Trophoblast cell (in vitro differentiated cells and primary cell): Measurements from ENCODE around the gene TRIP12.

ENCODE experiments used
- DNase-seq, 2 donors: peaks; one replicate each; pipeline ENCODE4 v3.0.0-alpha.2; 2016
- H2AFZ ChIP-seq: 2 replicates; pipeline ENCODE4 v1.6.1; 2013; ENCODE audit warnings: low read length, moderate library complexity, mild to moderate bottlenecking; ENCODE audit not compliant: insufficient read depth, poor library complexity
- H2AK5ac ChIP-seq: 2 replicates; pipeline ENCODE4 v1.6.1; 2013; ENCODE audit warnings: mild to moderate bottlenecking, low read length
- H2BK120ac ChIP-seq: 2 replicates; pipeline ENCODE4 v1.6.1; 2013; ENCODE audit warnings: low read length, mild to moderate bottlenecking, moderate library complexity; ENCODE audit not compliant: insufficient read depth, poor library complexity
- H2BK12ac ChIP-seq: 2 replicates; pipeline ENCODE4 v1.6.1; 2013; ENCODE audit warnings: mild to moderate bottlenecking, low read length, moderate library complexity
- H2BK5ac ChIP-seq: 2 replicates; pipeline ENCODE4 v1.6.1; 2013; ENCODE audit warnings: low read length, low read depth, moderate library complexity, mild to moderate bottlenecking; ENCODE audit not compliant: poor library complexity
- H3K14ac ChIP-seq: 2 replicates; pipeline ENCODE4 v1.6.1; 2013; ENCODE audit warnings: mild to moderate bottlenecking, low read length
- H3K18ac ChIP-seq: 2 replicates; pipeline ENCODE4 v1.6.1; 2013; ENCODE audit warnings: mild to moderate bottlenecking, low read length
- H3K23ac ChIP-seq: 2 replicates; pipeline ENCODE4 v1.6.1; 2013; ENCODE audit warnings: low read length
- H3K27ac ChIP-seq: 2 replicates; pipeline ENCODE4 v1.5.1; 2013; ENCODE audit warnings: low read depth, mild to moderate bottlenecking, inconsistent platforms, low read length, moderate library complexity
- H3K27me3 ChIP-seq: 2 replicates; pipeline ENCODE4 v1.6.1; 2013; ENCODE audit warnings: inconsistent platforms, mild to moderate bottlenecking, low read length, moderate library complexity; ENCODE audit not compliant: insufficient read depth
- H3K36me3 ChIP-seq, 2 experiments: 1 replicate in 1 of 2; 2 replicates in 1 of 2; pipeline ENCODE4 v1.6.1; 2013; ENCODE audit warnings: low read length in 2 of 2, mild to moderate bottlenecking in 2 of 2, moderate library complexity in 1 of 2; ENCODE audit not compliant: insufficient read depth in 2 of 2, control insufficient read depth in 1 of 2
- H3K4ac ChIP-seq: 2 replicates; pipeline ENCODE4 v1.6.1; 2013; ENCODE audit warnings: low read depth, mild to moderate bottlenecking, low read length, moderate library complexity
- H3K4me1 ChIP-seq, 2 experiments: 1 replicate in 1 of 2; 2 replicates in 1 of 2; pipeline ENCODE4 v1.6.1; 2013; ENCODE audit warnings: low read length in 2 of 2, mild to moderate bottlenecking in 2 of 2, moderate library complexity in 1 of 2; ENCODE audit not compliant: insufficient read depth in 2 of 2, control insufficient read depth in 1 of 2
- H3K4me2 ChIP-seq: 2 replicates; pipeline ENCODE4 v1.6.1; 2013; ENCODE audit warnings: inconsistent platforms, mild to moderate bottlenecking, low read length, moderate library complexity
- H3K4me3 ChIP-seq: 2 replicates; pipeline ENCODE4 v1.5.1; 2013; ENCODE audit warnings: mild to moderate bottlenecking, low read depth, low read length, inconsistent platforms
- H3K79me1 ChIP-seq: one replicate; pipeline ENCODE4 v1.6.1; 2013; ENCODE audit warnings: low read length
- H3K79me2 ChIP-seq: 2 replicates; pipeline ENCODE4 v1.6.1; 2013; ENCODE audit warnings: low read length, mild to moderate bottlenecking; ENCODE audit not compliant: control insufficient read depth, insufficient read depth, poor library complexity
- H3K9ac ChIP-seq: 2 replicates; pipeline ENCODE4 v1.6.1; 2013; ENCODE audit warnings: mild to moderate bottlenecking, low read length
- H3K9me3 ChIP-seq: 2 replicates; pipeline ENCODE4 v1.6.1; 2013; ENCODE audit warnings: low read depth, mild to moderate bottlenecking, control low read depth, inconsistent platforms, low read length; ENCODE audit not compliant: insufficient read depth
- H4K12ac ChIP-seq: 2 replicates; pipeline ENCODE4 v1.6.1; 2013; ENCODE audit warnings: low read depth, mild to moderate bottlenecking, low read length, moderate library complexity
- H4K8ac ChIP-seq: 2 replicates; pipeline ENCODE4 v1.6.1; 2013; ENCODE audit warnings: low read depth, mild to moderate bottlenecking, low read length, moderate library complexity
- H4K91ac ChIP-seq: one replicate; pipeline ENCODE4 v1.6.1; 2013; ENCODE audit warnings: low read depth, mild to moderate bottlenecking, low read length, moderate library complexity
- WGBS: extraction: QIAGEN DNeasy Blood & Tissue Kit; methylation state at CpG from one replicate; pipeline ENCODE4 v1.1.7; 2013; ENCODE audit warnings: missing lambda C conversion rate; ENCODE audit not compliant: insufficient read length, insufficient coverage; ENCODE audit errors: extremely low coverage; 5-methylcytosine and 5-hydroxymethylcytosine counted together

The TRIP12 gene

DNA sequence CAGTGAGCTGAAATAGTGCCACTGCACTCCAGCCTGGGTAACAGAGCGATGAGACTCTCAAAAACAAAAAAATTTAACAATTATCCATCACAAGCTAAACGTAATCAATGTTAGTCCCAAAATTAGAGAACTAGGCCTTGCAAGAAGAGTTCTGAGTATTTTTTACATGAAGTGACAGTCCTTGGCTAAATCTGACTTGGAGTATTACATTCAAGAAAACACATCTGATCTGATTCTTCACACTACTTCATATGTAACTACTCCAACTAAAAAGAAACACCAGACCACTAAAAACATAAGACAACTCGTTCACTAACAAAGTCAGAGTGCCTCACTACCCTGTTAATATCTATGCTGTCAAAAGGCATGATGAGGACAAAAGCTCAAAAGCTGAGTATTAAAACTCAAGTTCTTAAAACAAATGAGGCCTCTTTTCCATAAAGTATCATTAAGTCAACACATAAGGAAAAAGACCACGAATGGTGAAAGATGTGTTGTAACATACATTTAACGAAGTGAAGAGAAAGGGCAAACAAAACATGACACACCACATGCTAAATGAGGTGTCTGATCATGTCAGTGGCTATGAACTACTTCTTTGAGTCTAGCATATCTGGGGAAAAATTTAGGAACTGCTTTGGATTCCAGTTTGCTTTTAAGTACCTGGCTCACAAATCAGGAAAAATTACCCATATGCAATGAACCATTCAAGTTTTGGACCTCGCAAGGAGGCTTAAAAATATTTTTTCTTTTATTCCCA lies 42.4 kb downstream of the TRIP12 start:
- no peak overlapping the region for H2AK5ac ChIP-seq
- H3K4me3 ChIP-seq = no peak overlapping the region
- no peak overlapping the region for H3K9ac ChIP-seq

GRCh38 chr2:229875549-229875948 lies 46.3 kb downstream of the TRIP12 start:
- no peak overlapping the region for H3K4ac ChIP-seq
- no peak overlapping the region for H3K9ac ChIP-seq
- no peak overlapping the region for H3K23ac ChIP-seq
- H3K36me3 ChIP-seq = peaks cover 20 to 22% of the 10 kb centered on the region in 2 experiments
- no peaks in the 10 kb centered on the region for H3K4me1 ChIP-seq
- H4K91ac ChIP-seq = no peak overlapping the region
- no peak overlapping the region for H2AK5ac ChIP-seq
- no CpG with 5 or more reads among the region's 2 CpGs for WGBS
- H3K27ac ChIP-seq = no peak overlapping the region
- no peaks in the 10 kb centered on the region for H3K27me3 ChIP-seq
- no peak overlapping the region for H2AFZ ChIP-seq
- H4K8ac ChIP-seq = no peak overlapping the region
- H3K18ac ChIP-seq = no peak overlapping the region
- H3K14ac ChIP-seq = no peak overlapping the region
- H2BK12ac ChIP-seq = no peak overlapping the region
- no peaks in the 10 kb centered on the region for H3K79me2 ChIP-seq
- no peak overlapping the region for H3K4me2 ChIP-seq
- H3K4me3 ChIP-seq = no peak overlapping the region
- DNase-seq = peak in 1 of 2 donors; percentile 11
- H4K12ac ChIP-seq = no peak overlapping the region
- no peaks in the 10 kb centered on the region for H3K79me1 ChIP-seq
- H2BK120ac ChIP-seq = no peak overlapping the region
- H3K9me3 ChIP-seq = no peaks in the 10 kb centered on the region
- H2BK5ac ChIP-seq = no peak overlapping the region

More for the DNA sequence above, 42.4 kb downstream of the TRIP12 start:
- Histone ChIP-seq H3K4me2 (no peak overlapping the region), H2AFZ (no peak overlapping the region), H3K27ac (no peak overlapping the region), H3K79me1 (no peaks in the 10 kb centered on the region), H2BK5ac (no peak overlapping the region), H4K12ac (no peak overlapping the region), H3K14ac (no peak overlapping the region), H3K36me3 (peaks cover 17% of the 10 kb centered on the region in 2 experiments), H2BK120ac (no peak overlapping the region), H4K8ac (no peak overlapping the region), H3K27me3 (no peaks in the 10 kb centered on the region), H3K4ac (no peak overlapping the region), H3K18ac (no peak overlapping the region), H4K91ac (no peak overlapping the region), H2BK12ac (no peak overlapping the region), H3K23ac (no peak overlapping the region), H3K4me1 (no peaks in the 10 kb centered on the region), H3K79me2 (no peaks in the 10 kb centered on the region), H3K9me3 (no peaks in the 10 kb centered on the region)
- DNase-seq = peak in 1 of 2 donors; percentile 18
- no CpG with 5 or more reads among the region's 6 CpGs for WGBS

DNA sequence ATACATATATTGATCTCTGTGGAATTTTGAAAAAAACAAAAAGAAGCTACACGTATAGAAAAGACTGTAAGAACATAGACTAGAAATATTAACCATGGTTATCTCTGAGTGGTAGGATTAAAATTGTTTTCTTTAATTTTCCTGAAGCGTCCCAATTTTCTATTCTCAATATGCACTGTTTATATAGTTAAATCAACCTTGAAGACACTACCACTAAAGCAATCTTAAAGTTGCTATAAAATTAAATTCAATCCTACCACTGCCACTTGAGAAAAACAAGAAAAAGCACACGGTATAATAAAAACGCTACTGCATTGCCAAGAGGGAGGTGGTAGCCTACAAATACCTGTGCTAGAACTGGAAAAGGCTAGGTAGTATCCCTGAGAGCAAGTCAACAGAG lies 47.2 kb downstream of the TRIP12 start:
- Histone ChIP-seq H2AFZ (no peak overlapping the region), H4K8ac (no peak overlapping the region), H3K79me1 (no peaks in the 10 kb centered on the region), H3K79me2 (no peaks in the 10 kb centered on the region), H3K36me3 (peaks cover 17% of the 10 kb centered on the region in 2 experiments), H3K4me2 (no peak overlapping the region), H2BK5ac (no peak overlapping the region), H3K27ac (no peak overlapping the region), H2BK120ac (no peak overlapping the region), H3K4me1 (no peaks in the 10 kb centered on the region), H3K4ac (no peak overlapping the region), H4K12ac (no peak overlapping the region), H3K9me3 (no peaks in the 10 kb centered on the region), H3K4me3 (no peak overlapping the region), H3K18ac (no peak overlapping the region), H2BK12ac (no peak overlapping the region), H3K14ac (no peak overlapping the region), H3K27me3 (no peaks in the 10 kb centered on the region), H2AK5ac (no peak overlapping the region), H3K9ac (no peak overlapping the region), H4K91ac (no peak overlapping the region), H3K23ac (no peak overlapping the region)
- WGBS = no CpG with 5 or more reads among the region's 4 CpGs
- no peak for DNase-seq

DNA sequence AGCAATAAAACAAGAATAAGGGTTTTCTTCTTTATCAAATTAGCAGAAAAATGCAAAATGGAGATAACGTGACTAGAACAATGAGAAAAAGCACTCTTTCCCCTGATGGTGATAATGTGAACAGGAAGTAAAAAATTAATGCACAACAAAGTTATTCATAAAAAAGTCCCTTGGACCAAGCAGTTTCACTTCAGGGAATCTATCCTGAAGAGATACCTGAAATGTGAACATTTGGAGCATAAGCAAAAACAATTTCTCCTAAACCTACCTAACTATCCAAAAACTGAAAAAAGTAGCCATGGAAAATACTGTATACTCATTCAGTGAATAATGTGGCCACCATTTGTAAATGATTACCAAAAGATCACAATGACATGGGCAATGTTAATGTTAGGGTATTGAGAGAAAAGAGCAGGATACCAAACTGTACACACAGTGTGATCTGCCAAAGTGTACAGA lies 48.7 kb downstream of the TRIP12 start:
- Histone ChIP-seq H3K27me3 (no peaks in the 10 kb centered on the region), H3K79me2 (no peaks in the 10 kb centered on the region), H2AK5ac (no peak overlapping the region), H3K36me3 (peaks cover 11 to 12% of the 10 kb centered on the region in 2 experiments), H2BK120ac (no peak overlapping the region), H2AFZ (no peak overlapping the region), H3K4me2 (no peak overlapping the region), H3K4me3 (no peak overlapping the region), H4K8ac (no peak overlapping the region), H3K23ac (no peak overlapping the region), H3K27ac (no peak overlapping the region), H3K9me3 (no peaks in the 10 kb centered on the region), H3K4ac (no peak overlapping the region), H4K91ac (no peak overlapping the region), H3K9ac (no peak overlapping the region), H3K79me1 (no peaks in the 10 kb centered on the region), H3K18ac (no peak overlapping the region), H3K14ac (no peak overlapping the region), H3K4me1 (no peaks in the 10 kb centered on the region), H4K12ac (no peak overlapping the region), H2BK12ac (no peak overlapping the region), H2BK5ac (no peak overlapping the region)
- no CpG with 5 or more reads among the region's 1 CpG for WGBS
- DNase-seq = no peak
